ENCODE data around the gene ARHGAP26. TPM values are rescaled to one million over a fixed set of nuclear protein-coding genes. Genes with fewer than 3 reads are reported as not detected.

Gene ARHGAP26
- total RNA-seq, 1 donor: 1.7 TPM

- H3K4me3 ChIP-seq (ENCODE audit: low read depth, low read length): no peak overlapping the region
- DNase-seq (ENCODE audit: low read depth): no peak
- no peak for TF ChIP-seq CTCF (IDR thresholded peaks at IDR 0.05; ENCODE audit: insufficient read depth, low read depth, low read length)
These were observed 44.7 kb upstream of the ARHGAP26 start for GRCh38 chr5:142725231-142726187.

GRCh38 chr5:142726188-142726731 is 43.9 kb upstream of the ARHGAP26 start:
- H3K4me3 ChIP-seq (ENCODE audit: low read depth, low read length): no peak overlapping the region
- DNase-seq (ENCODE audit: low read depth): peak; percentile 81
- TF ChIP-seq CTCF (IDR thresholded peaks at IDR 0.05; ENCODE audit: insufficient read depth, low read depth, low read length): no peak

DNA sequence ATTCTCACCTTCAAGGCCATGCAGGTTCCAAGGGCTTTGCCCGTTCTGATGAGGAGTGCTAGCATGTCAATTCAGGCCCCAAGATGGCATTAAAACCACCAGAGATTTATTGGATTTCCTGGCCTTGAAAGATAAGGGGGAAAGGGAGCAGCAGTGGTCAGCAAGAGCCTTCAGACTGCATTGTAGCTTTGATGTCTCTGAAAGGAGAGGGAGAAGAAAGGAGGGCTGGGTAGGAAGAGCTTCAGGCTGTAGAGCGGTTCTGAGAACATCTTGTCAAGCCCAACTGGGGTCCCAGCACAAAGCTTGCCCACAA is 42.5 kb upstream of the ARHGAP26 start:
- no peak for TF ChIP-seq CTCF (IDR thresholded peaks at IDR 0.05; ENCODE audit: insufficient read depth, low read depth, low read length)
- no peak for DNase-seq (ENCODE audit: low read depth)
- H3K4me3 ChIP-seq (ENCODE audit: low read depth, low read length): no peak overlapping the region

GRCh38 chr5:142735323-142736246 is 34.6 kb upstream of the ARHGAP26 start:
- H3K4me3 ChIP-seq (ENCODE audit: low read depth, low read length): no peak overlapping the region
- no peak for TF ChIP-seq CTCF (IDR thresholded peaks at IDR 0.05; ENCODE audit: insufficient read depth, low read depth, low read length)
- no peak for DNase-seq (ENCODE audit: low read depth)

DNA sequence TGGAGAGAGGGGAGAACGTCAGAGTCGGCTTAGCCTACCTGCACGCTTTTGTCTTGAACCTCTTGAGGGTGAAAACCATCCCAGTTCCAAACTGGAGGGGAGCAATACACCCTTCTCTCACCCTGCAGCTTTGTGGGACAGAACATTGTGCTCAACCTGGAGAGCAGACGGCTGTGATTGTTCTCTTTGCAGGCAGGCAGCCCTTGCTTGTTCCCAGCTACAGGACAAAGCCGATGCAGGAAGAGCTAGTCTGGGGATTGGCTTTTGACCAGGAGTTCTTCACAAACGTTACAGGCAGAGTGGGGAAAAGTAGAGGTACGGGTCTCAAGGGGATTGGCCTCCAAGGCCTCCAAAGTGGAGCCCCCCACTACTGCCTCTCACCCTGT is 33.9 kb upstream of the ARHGAP26 start:
- no peak overlapping the region for H3K4me3 ChIP-seq (ENCODE audit: low read depth, low read length)
- no peak for TF ChIP-seq CTCF (IDR thresholded peaks at IDR 0.05; ENCODE audit: insufficient read depth, low read depth, low read length)
- DNase-seq (ENCODE audit: low read depth): no peak

- DNase-seq (ENCODE audit: low read depth): no peak
- H3K4me3 ChIP-seq (ENCODE audit: low read depth, low read length): no peak overlapping the region
These were observed 33.0 kb upstream of the ARHGAP26 start for GRCh38 chr5:142737179-142737578.

More at GRCh38 chr5:142737179-142737578, 33.0 kb upstream of the ARHGAP26 start:
- TF ChIP-seq CTCF (IDR thresholded peaks at IDR 0.05; ENCODE audit: insufficient read depth, low read depth, low read length): no peak
